GM18870 (cell line): ENCODE measurements around the gene GRM1.

Experiments used
- ATAC-seq: cut with Tn5 transposase; IDR thresholded peaks from one replicate; pipeline ENCODE4 v1.9.1; 2021; ENCODE audit warnings: moderate library complexity; ENCODE audit not compliant: unreplicated experiment

The GRM1 gene

DNA sequence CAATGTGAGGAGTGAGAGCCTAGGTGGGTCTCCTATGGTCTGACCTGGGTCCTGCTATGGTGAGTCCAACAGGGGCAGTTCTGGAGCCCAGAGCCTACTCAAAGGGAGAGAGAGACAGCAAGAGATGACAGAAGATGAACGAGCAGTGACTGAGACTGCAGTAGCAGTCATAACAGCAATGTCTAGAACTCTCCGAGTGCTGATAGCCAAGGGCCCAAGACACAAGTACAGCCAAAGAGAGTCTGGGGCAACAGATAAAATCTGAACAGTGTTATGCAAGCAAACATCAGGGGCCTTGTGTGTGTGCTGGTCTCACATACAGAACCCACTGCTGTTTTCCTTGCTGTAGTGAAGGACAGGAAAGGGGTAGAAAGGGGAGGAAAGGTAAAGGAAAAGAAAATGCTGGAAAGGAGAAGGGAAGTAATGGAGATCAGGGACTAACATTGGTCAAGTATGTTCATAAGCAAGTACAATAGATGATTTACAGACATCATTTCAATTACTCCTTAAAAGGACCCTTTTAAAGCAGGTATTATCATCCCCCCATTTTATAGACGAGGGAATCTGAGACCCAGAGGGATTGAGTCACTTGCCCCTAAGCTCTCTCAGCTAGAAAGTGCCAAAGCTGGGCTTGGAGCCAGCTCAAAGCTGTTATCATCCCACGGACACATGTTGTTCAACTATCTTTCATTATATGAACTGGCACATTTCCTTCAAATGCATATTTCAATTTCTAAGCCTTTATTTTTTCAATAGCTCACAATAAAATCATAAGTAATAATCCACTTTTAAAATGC, 332.5 kb downstream of the GRM1 start:
- ATAC-seq: no peak

DNA sequence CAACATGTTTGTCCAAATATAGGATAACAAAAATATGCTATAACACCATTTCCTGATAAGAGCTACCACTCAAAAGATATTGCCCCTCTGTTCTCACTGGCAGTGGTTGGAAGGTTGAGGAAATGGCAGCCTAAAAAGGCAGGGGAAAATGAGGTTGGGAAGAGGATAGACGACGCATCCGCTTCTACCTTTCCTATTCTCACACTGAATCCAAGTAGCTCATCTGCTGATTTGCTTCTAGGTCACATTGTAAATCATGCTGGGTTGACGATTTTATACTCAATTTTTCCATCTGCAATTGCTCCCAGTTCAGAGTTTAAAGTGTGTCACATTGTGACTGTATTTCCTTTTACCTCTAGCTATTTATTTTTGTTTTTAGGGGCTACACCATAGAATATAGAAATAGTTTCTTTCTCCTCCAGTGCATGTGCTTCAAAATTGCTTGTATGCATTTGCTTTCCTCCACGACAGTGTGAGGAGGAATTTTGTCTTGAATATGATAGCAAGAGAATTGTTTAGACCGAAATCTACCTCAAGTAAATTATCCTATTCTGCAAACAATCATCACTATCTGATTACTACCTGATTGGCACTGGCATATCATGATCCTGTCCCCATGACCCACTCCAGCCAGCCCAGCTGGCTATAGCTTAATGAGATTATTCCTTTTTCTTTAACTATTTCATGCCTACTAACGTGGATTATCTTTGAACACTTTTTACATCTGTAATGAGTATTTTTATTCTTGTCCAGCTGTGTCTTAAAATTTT, 335.2 kb downstream of the GRM1 start:
- no peak for ATAC-seq

GRCh38 chr6:146364816-146365594, 336.1 kb downstream of the GRM1 start:
- ATAC-seq: no peak

- no peak for ATAC-seq
These were observed 338.2 kb downstream of the GRM1 start for GRCh38 chr6:146367061-146367460.

- no peak for ATAC-seq
These were observed 341.0 kb downstream of the GRM1 start for GRCh38 chr6:146369866-146370265.

DNA sequence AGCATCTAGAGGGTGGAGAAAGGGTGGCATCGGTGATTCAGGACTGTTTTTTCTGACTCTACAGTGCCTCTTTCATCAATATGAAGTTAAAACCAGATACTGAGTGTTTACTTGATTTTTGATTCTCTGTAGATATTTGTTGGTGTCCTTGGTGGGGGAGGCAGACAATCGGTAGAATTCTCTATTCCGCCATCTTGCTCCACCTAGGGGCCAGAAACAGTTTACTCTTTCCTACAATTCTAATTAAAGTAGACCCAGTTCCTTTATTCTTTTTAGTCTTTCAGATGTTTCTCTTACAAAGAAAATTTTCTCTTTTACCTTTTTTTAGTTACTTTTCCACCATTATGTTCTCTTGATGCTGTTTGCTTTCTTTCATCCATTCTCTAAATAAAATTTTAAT, 352.6 kb downstream of the GRM1 start:
- ATAC-seq: no peak

DNA sequence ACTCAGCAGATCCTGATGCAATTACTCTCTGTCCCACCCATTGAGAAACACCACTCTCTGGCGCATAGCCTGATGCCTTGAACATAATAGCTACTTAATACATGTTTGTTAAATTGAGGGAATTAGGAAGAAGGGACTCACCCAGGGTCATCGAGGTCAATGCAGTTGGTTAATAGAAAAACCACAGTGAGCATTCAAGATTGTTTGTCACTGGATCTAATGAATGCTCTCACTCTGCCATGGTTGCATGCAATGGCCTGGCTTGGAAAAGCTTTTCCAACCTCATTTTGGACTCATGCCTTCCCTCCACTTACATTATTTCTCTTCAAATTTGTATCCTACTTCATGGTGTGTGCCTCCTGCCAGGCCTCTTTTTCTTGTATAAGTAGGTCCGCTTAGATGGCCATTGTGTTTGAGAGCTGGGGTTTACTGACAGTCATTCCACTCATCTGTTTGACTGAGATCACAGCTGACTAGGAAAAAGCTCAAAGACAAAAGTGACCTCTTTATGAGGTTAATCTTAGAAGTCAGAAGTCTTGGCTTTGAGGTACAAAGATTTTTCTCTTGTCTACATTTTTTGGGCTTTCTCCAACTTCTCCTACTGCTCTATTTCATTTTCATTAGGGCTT, 360.0 kb downstream of the GRM1 start:
- ATAC-seq: no peak

- ATAC-seq: peak; percentile 54
These were observed 360.9 kb downstream of the GRM1 start for GRCh38 chr6:146389740-146390139.

GRCh38 chr6:146397638-146398037, 368.8 kb downstream of the GRM1 start:
- ATAC-seq: no peak

DNA sequence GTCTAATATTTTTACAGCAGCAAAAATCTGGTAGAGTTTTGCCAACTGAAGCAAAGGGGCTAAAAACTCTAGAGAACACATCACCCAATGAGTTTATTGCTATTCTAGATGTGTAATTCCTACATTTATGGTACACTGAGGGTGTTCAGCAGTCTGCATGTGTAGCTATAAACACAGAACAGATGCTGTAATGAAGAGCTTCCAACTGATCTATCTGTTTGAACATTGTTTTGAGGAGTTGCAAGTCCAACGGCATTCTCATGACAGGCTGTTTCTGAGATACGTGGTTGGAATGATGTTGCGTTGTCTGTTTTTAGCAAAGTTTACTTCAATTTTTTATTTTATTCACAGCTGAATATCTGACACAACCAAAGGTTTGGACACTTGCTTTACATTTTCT, 373.6 kb downstream of the GRM1 start:
- no peak for ATAC-seq

- ATAC-seq: no peak
These were observed 379.7 kb downstream of the GRM1 start for GRCh38 chr6:146408583-146408982.

DNA sequence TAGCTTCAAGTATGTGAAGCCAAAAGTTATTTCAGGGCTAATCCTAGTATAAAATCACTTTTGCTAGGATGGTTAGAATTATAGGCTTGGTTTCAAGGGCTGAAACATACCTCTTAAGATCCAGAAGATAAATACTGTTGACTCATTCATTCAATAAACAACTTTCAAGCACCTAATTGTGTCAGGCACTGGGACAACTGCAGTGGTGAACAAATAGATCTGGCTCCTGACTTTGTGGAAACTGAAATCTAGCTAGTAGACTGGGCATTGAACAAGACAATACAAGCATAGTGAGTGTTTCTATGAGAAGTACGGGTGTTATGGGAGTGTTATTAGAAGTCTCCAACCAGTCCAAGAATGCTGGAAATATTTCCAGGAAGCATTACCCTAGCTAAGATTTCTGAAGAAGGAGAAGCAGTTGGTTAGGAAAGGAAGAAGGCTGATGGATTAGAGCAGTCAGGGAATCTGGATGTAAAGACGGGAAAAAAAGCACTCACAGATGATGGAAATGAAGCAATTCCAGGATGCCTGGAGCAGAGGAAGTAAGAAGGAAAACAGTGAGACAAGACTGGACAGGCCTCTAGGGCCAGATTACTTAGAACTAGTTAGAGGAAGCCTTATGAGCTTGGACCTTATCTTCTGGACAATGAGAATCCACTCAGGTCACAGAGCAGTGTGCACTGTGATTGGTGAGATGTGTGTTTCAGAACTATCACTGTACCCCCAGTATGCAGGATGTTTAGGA, 382.2 kb downstream of the GRM1 start:
- no peak for ATAC-seq

DNA sequence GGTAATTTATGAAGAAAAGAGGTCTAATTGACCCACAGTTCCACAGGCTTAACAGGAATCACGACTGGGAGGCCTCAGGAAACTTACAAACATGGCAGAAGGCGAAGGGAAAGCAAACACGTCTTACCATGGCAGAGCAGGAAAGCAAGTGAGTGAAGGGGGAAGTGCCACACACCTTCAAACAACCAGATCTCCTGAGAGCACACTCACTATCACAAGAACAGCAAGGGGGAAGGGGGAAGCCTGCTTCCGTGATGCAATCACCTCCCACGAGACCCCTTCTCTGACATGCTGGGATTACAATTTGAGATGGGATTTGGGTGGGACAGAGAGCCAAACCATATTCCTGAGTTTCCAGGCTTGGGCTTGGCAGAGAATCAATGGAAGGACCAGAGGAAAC, 390.7 kb downstream of the GRM1 start:
- ATAC-seq: no peak

DNA sequence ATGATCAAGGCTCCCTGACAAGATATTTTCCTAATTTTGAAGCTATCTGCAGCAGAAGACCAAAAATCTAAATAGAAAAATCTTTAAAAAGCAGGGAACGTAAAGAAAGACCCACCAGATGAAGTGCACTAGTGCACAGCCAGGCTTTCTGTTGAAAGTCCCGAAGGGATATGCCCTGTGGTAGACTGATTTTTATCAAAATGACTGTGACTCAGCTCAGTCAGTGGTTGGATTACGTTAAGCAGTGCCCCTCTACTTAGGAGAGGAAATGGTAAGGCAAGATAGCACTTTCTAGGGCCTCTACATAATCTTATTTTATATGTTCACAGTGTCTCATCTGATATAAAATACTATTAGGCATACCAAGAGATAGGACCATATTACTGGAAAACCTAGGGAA, 391.4 kb downstream of the GRM1 start:
- ATAC-seq: no peak

- no peak for ATAC-seq
These were observed 394.0 kb downstream of the GRM1 start for GRCh38 chr6:146422789-146423375.

- no peak for ATAC-seq
These were observed 394.6 kb downstream of the GRM1 start for GRCh38 chr6:146423452-146423851.

DNA sequence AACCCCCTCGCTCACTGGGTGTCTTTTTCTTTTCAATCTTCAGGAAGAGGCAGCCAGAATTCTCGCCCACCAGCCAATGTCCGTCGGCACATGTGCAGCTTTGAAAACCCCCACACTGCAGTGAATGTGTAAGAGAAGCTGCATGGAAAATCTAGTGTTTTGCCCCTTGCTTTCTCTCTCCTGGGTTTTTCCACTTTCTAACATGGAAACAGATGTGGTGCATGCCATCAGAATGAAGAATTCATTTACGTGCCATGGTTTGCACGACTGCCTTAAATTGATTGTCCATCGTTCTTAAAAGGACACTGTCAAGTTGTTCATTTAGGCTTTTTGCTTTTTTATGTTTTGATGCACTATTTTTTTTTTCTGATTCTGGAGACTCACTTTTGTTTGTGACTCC, 397.7 kb downstream of the GRM1 start:
- no peak for ATAC-seq

- no peak for ATAC-seq
These were observed 401.0 kb downstream of the GRM1 start for GRCh38 chr6:146429831-146430230.

- no peak for ATAC-seq
These were observed 405.2 kb downstream of the GRM1 start for GRCh38 chr6:146433881-146434731.
